PFSK-1 (cell line): Measurements from ENCODE around the gene ADAM12.

Experiments used
- FOXP2 ChIP-seq: optimal IDR thresholded peaks from 2 replicates; pipeline ENCODE3; 2011; ENCODE audit warnings: borderline replicate concordance, control low read depth, inconsistent platforms; ENCODE audit not compliant: insufficient read depth; ENCODE audit errors: extremely low read length, extremely low read depth
- POLR2AphosphoS5 ChIP-seq: IDR thresholded peaks from 2 replicates; pipeline ENCODE4 v1.6.1; 2012; ENCODE audit warnings: low read depth, mild to moderate bottlenecking, control low read depth, low read length, moderate library complexity
- REST ChIP-seq, 2 experiments: IDR thresholded peaks; 2 replicates each; pipeline versions ENCODE4 v1.6.1 to v1.8.0; 2011 to 2012; ENCODE audit warnings: low read depth in 2 of 2, low read length in 2 of 2, control low read depth in 1 of 2, inconsistent platforms in 1 of 2, mild to moderate bottlenecking in 1 of 2, moderate library complexity in 1 of 2; ENCODE audit not compliant: insufficient read depth in 1 of 2
- SIN3A ChIP-seq: IDR thresholded peaks from 2 replicates; pipeline ENCODE4 v1.6.1; 2012; ENCODE audit warnings: mild to moderate bottlenecking, low read length, moderate library complexity, borderline replicate concordance; ENCODE audit not compliant: insufficient read depth
- TAF1 ChIP-seq: IDR thresholded peaks from 2 replicates; pipeline ENCODE4 v1.6.1; 2012; ENCODE audit warnings: low read length, control low read depth, borderline replicate concordance; ENCODE audit not compliant: insufficient read depth

The ADAM12 gene

DNA sequence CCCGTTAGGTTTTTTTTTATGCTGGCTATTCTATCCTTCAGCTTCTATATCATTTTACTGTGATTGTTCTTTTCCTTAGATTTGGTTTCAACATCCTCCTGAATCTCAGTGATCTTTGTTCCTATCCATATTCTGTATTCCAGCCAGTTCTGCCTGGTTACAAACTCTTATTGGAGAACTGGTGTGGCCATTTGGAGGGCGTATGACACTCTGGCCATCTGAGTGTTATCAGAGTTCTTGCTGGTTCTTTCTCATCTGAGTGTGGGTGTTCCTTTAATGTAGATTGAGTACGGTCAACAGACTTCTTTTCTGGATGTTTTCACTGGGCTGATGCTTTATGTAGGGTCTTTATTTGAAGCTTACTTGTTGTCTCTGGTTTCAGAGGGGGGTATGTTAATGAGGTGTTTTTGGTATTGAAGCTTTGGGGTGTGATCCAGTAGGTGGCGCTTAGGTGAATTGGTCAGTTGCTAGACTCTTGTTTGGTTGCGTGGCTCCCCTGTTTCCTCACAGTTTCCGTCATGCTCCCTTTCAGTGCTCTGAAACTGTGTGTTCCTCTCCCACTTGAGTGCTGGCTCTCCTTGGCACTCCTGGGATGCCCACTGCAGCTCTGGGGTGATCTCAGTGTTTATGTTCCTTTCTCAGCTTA, 411.2 kb downstream of the ADAM12 start:
- TF ChIP-seq SIN3A: no peak
- TF ChIP-seq TAF1: no peak
- no peak for TF ChIP-seq POLR2AphosphoS5
- no peak for TF ChIP-seq FOXP2
- no peak for TF ChIP-seq REST (IDR thresholded peaks at IDR 0.05; ENCODE audit: insufficient read depth in 1 of 2, low read depth in 2 of 2, low read length in 2 of 2)

- TF ChIP-seq SIN3A: no peak
- no peak for TF ChIP-seq FOXP2
- TF ChIP-seq POLR2AphosphoS5: no peak
- no peak for TF ChIP-seq REST (IDR thresholded peaks at IDR 0.05; ENCODE audit: insufficient read depth in 1 of 2, low read depth in 2 of 2, low read length in 2 of 2)
- TF ChIP-seq TAF1: no peak
Observed at GRCh38 chr10:125967533-125967932, 420.7 kb downstream of the ADAM12 start.

- TF ChIP-seq FOXP2 (no peak), TAF1 (no peak), POLR2AphosphoS5 (no peak), SIN3A (no peak), REST (IDR thresholded peaks at IDR 0.05; ENCODE audit: insufficient read depth in 1 of 2, low read depth in 2 of 2, low read length in 2 of 2) (no peak)
Observed at GRCh38 chr10:125964558-125964957, 423.7 kb downstream of the ADAM12 start.
